HG02610 (cell line): ENCODE results near the gene TAF6L.
"Not testable (repeated sequence)": the region's sequence is repeated elsewhere in the genome, so short reads cannot be mapped to it uniquely, and the experiment has no call there.

Experiments
- ATAC-seq: cut with Tn5 transposase; IDR thresholded peaks from one replicate; pipeline ENCODE4 v1.9.1; 2021; ENCODE audit warnings: mild to moderate bottlenecking, moderate library complexity; ENCODE audit not compliant: unreplicated experiment

The TAF6L gene

GRCh38 chr11:62771144-62772021 lies at the start of gene TAF6L:
Gene TAF6L, plus strand, starts transcription at chr11:62771396. Its CDS starts 4,388 bp downstream, at chr11:62775784.
- ATAC-seq = peak; percentile 76

- no peak for ATAC-seq
These were observed 49.2 kb upstream of the TAF6L start for GRCh38 chr11:62721994-62722393.

- no peak for ATAC-seq
These were observed 47.0 kb upstream of the TAF6L start for GRCh38 chr11:62724171-62724570.

- ATAC-seq = no peak
These were observed 45.5 kb upstream of the TAF6L start for GRCh38 chr11:62725646-62726045.

- no peak for ATAC-seq
These were observed 44.9 kb upstream of the TAF6L start for GRCh38 chr11:62726156-62726914.

- ATAC-seq = peak; percentile 4
These were observed 44.4 kb upstream of the TAF6L start for GRCh38 chr11:62726915-62727164.

GRCh38 chr11:62727165-62727871 lies 43.9 kb upstream of the TAF6L start, which contains the start of gene HNRNPUL2:
Gene HNRNPUL2, minus strand, starts transcription at chr11:62727457. Its CDS starts 301 bp downstream, at chr11:62727156.
- peak; percentile 70 for ATAC-seq

- ATAC-seq = peak; percentile 51
These were observed 43.4 kb upstream of the TAF6L start for GRCh38 chr11:62727872-62728170.

- ATAC-seq = no peak
These were observed 42.8 kb upstream of the TAF6L start, which contains the start of gene TTC9C for GRCh38 chr11:62728171-62728988. Gene TTC9C, plus strand, starts transcription at chr11:62728486. Its CDS starts 363 bp downstream, at chr11:62728849.

GRCh38 chr11:62730076-62730475 lies 41.1 kb upstream of the TAF6L start:
- ATAC-seq = not testable (repeated sequence)

- ATAC-seq = no peak
These were observed 38.4 kb upstream of the TAF6L start for GRCh38 chr11:62732830-62733229.

- ATAC-seq = no peak
These were observed 34.0 kb upstream of the TAF6L start for GRCh38 chr11:62737196-62737595.

- ATAC-seq = no peak
These were observed 23.6 kb upstream of the TAF6L start for GRCh38 chr11:62747475-62748160.

- not testable (repeated sequence) for ATAC-seq
These were observed 21.3 kb upstream of the TAF6L start for GRCh38 chr11:62749931-62750330.

- no peak for ATAC-seq
These were observed 18.9 kb upstream of the TAF6L start for GRCh38 chr11:62752177-62752785.

GRCh38 chr11:62752994-62753735 lies 18.0 kb upstream of the TAF6L start:
- ATAC-seq = no peak

- ATAC-seq = peak; percentile 95
These were observed 17.2 kb upstream of the TAF6L start, which contains the start of gene ZBTB3 for GRCh38 chr11:62753736-62754603. Gene ZBTB3, minus strand, starts transcription at chr11:62754160. Its CDS starts 496 bp downstream, at chr11:62753664.

- no peak for ATAC-seq
These were observed 16.0 kb upstream of the TAF6L start for GRCh38 chr11:62755086-62755615.
